Measurements from ENCODE around the gene SLX9. TPM values are rescaled to one million over a fixed set of nuclear protein-coding genes. Genes with fewer than 3 reads are reported as not detected.
A peak's percentile ranks its signal among the peaks of the same experiment; 100 is the strongest.

The SLX9 gene
- total RNA-seq, 1 experiment from 2014 or later, result 77.2 TPM

- no peak for ATAC-seq
- no peak for TF ChIP-seq ZBTB43 (CRISPR knock-in tag; IDR thresholded peaks at IDR 0.05)
- TF ChIP-seq ZNF232 (CRISPR knock-in tag; IDR thresholded peaks at IDR 0.05), result no peak
- TF ChIP-seq ATF6 (CRISPR knock-in tag; IDR thresholded peaks at IDR 0.05), result no peak
- no peak for TF ChIP-seq RELA (CRISPR knock-in tag; IDR thresholded peaks at IDR 0.05; ENCODE audit: borderline replicate concordance)
- TF ChIP-seq MYBL2 (CRISPR knock-in tag; IDR thresholded peaks at IDR 0.05), result no peak
- no peak for TF ChIP-seq KAT7 (CRISPR knock-in tag; IDR thresholded peaks at IDR 0.05; ENCODE audit: borderline replicate concordance)
- Mint-ChIP-seq H3K4me1 (peaks cover 15% of the 10 kb centered on the region), H3K27me3 (ENCODE audit: low read depth) (no peaks in the 10 kb centered on the region), H3K27ac (peak overlapping the region; percentile 53; the same call in 1 of the 2 replicates), H3K36me3 (peaks cover 16% of the 10 kb centered on the region), H3K4me3 (no peak overlapping the region), H3K9me3 (no peaks in the 10 kb centered on the region)
- ChIA-PET CTCF (interaction anchor here (0.6 to 3.7 kb wide), 8 partner anchors 12 to 317 kb away, joined by 3 to 24 read pairs (median 6); partner anchors contain the start of gene POFUT2), POLR2A (interaction anchor here (1.3 kb wide), 1 partner anchor 74 kb away, joined by 3 read pairs; no protein-coding TSS in a partner anchor)
- DNase-seq (ENCODE audit: low spot score), result no peak
These were observed 31.2 kb downstream of the SLX9 start for GRCh38 chr21:44970766-44971671.

- DNase-seq (ENCODE audit: low spot score), result no peak
- CTCF ChIA-PET, result interaction anchor here (0.5 to 3.7 kb wide), 15 partner anchors 9 to 461 kb away, joined by 3 to 24 read pairs (median 5); partner anchors contain the start of gene POFUT2
- H3K27me3 Mint-ChIP-seq (ENCODE audit: low read depth), result no peaks in the 10 kb centered on the region
- H3K27ac Mint-ChIP-seq, result peak overlapping the region; percentile 57
- H3K36me3 Mint-ChIP-seq, result peaks cover 16% of the 10 kb centered on the region
- ATAC-seq, result no peak
- peaks cover 15% of the 10 kb centered on the region for H3K4me1 Mint-ChIP-seq
- POLR2A ChIA-PET, result interaction anchor here (1.3 kb wide), 1 partner anchor 74 kb away, joined by 3 read pairs; no protein-coding TSS in a partner anchor
- H3K4me3 Mint-ChIP-seq, result no peak overlapping the region
- H3K9me3 Mint-ChIP-seq, result no peaks in the 10 kb centered on the region
- TF ChIP-seq MAX (CRISPR knock-in tag; IDR thresholded peaks at IDR 0.05) (no peak), ATF2 (CRISPR knock-in tag; IDR thresholded peaks at IDR 0.05; ENCODE audit: borderline replicate concordance, low read depth) (no peak), ELF4 (CRISPR knock-in tag; IDR thresholded peaks at IDR 0.05; ENCODE audit: low read depth) (no peak), SMAD3 (CRISPR knock-in tag; IDR thresholded peaks at IDR 0.05; ENCODE audit: borderline replicate concordance) (no peak), HMGA2 (CRISPR knock-in tag; IDR thresholded peaks at IDR 0.05) (no peak), NR1H2 (CRISPR knock-in tag; IDR thresholded peaks at IDR 0.05) (no peak), ARID4B (CRISPR knock-in tag; IDR thresholded peaks at IDR 0.05; ENCODE audit: borderline replicate concordance) (no peak), SOX15 (CRISPR knock-in tag; IDR thresholded peaks at IDR 0.05) (no peak), ATF1 (CRISPR knock-in tag; IDR thresholded peaks at IDR 0.05) (no peak), ZNF317 (CRISPR knock-in tag; IDR thresholded peaks at IDR 0.05; ENCODE audit: borderline replicate concordance, low read depth) (no peak), ZSCAN18 (CRISPR knock-in tag; IDR thresholded peaks at IDR 0.05) (no peak)
These were observed 31.8 kb downstream of the SLX9 start for GRCh38 chr21:44971672-44971995.
